ENCODE data around the gene ZNF518A. TPM values are rescaled to one million over a fixed set of nuclear protein-coding genes. Genes with fewer than 3 reads are reported as not detected.

ZNF518A gene
- total and polyA plus RNA-seq, 9 of the 15 experiments (the other 6 are each of a cell fraction or from before 2014, with no cell fraction given): 6.3 to 30.0 (median 17.4) TPM

- in situ Hi-C loops (cut with MboI): no loop called here
- Histone ChIP-seq H3K9ac (ENCODE audit: insufficient read depth in 1 of 2, low read depth in 2 of 2, low read length in 2 of 2) (no peak overlapping the region), H3K4me2 (ENCODE audit: insufficient read depth, low read length) (no peak overlapping the region), H2AFZ (ENCODE audit: low read depth, low read length) (no peak overlapping the region), H3K36me3 (ENCODE audit: control insufficient read depth, insufficient read depth, low read length) (no peaks in the 10 kb centered on the region), H3K4me1 (replicated peaks in 1 of 2; ENCODE audit: control insufficient read depth in 2 of 2, insufficient read depth in 2 of 2, low read length in 2 of 2) (peaks cover 0 to 12% of the 10 kb centered on the region in 2 experiments; a peak in 3 of 5 replicates), H3K27me3 (ENCODE audit: control insufficient read depth in 2 of 2, insufficient read depth in 2 of 2, low read length in 2 of 2) (no peaks in the 10 kb centered on the region), H3K79me2 (ENCODE audit: control insufficient read depth, insufficient read depth, low read length) (no peaks in the 10 kb centered on the region), H3K9me3 (replicated peaks; ENCODE audit: control insufficient read depth, insufficient read depth, low read depth, low read length) (no peaks in the 10 kb centered on the region; the same call in 1 of the 2 replicates), H3K4me3 (no peak overlapping the region), H4K20me1 (replicated peaks; ENCODE audit: control insufficient read depth, insufficient read depth, low read length) (no peaks in the 10 kb centered on the region), H3K9me1 (ENCODE audit: control insufficient read depth, insufficient read depth, low read length) (no peaks in the 10 kb centered on the region), H3K27ac (ENCODE audit: extremely low read depth, low read depth, low read length) (no peak overlapping the region)
- POLR2A ChIA-PET: no interaction called here
- FAIRE-seq (no peak), ATAC-seq (no peak), DNase-seq (ENCODE audit: extremely low read depth in 1 of 4, low spot score in 3 of 4) (no peak)
- 0% methylated on average over 1 of the region's 1 CpG for WGBS (ENCODE audit: insufficient coverage, low coverage, missing lambda C conversion rate)
- intact Hi-C loops (cut with micrococcal nuclease): no loop called here
- CTCF ChIA-PET (ENCODE audit: low intra/inter-chr PET ratio): no interaction called here
- BruUV-seq (replicated peaks): no TSS peak
- TF ChIP-seq BCL6 (CRISPR knock-in tag; IDR thresholded peaks at IDR 0.05) (no peak), FOSL1 (tag; conservative IDR thresholded peaks at IDR 0.05) (no peak), GABPB1 (CRISPR knock-in tag; IDR thresholded peaks at IDR 0.05) (no peak), ZNF318 (IDR thresholded peaks at IDR 0.05; ENCODE audit: borderline replicate concordance in 1 of 2, low read depth in 1 of 2) (no peak), HNRNPK (IDR thresholded peaks at IDR 0.05; ENCODE audit: low read depth, low read length, poor library complexity, severe bottlenecking) (no peak), PML (IDR thresholded peaks at IDR 0.05; ENCODE audit: low read length) (no peak), POLR2B (IDR thresholded peaks at IDR 0.05; ENCODE audit: low read depth, partially characterized antibody) (no peak), PBX2 (CRISPR knock-in tag; IDR thresholded peaks at IDR 0.05; ENCODE audit: low read depth) (no peak), PBX2 (tag; conservative IDR thresholded peaks at IDR 0.05; ENCODE audit: low read depth) (no peak), MBD2 (IDR thresholded peaks at IDR 0.05; ENCODE audit: borderline replicate concordance, low read depth) (no peak), CXXC5 (CRISPR knock-in tag; IDR thresholded peaks at IDR 0.05) (no peak), RFX7 (CRISPR knock-in tag; IDR thresholded peaks at IDR 0.05) (no peak), CBX8 (IDR thresholded peaks at IDR 0.05; ENCODE audit: borderline replicate concordance, extremely low read depth, low read depth, low read length, poor library complexity, severe bottlenecking) (no peak)
Measured at GRCh38 chr10:96096958-96097357, 33.1 kb upstream of the ZNF518A start.
